GM23338 (cell line): ENCODE measurements around the gene CSTPP1. TPM values are rescaled to one million over a fixed set of nuclear protein-coding genes. Genes with fewer than 3 reads are reported as not detected.

Source experiments
- ATAC-seq: fragments of 200-7000 bp; cut with Tn5 transposase; 3 replicates; pipeline ENCODE4 v1.9.1; 2020
- DNase-seq: peaks from one replicate; pipeline ENCODE4 v3.0.0-alpha.2; 2015; ENCODE audit warnings: low spot score
- H2AFZ ChIP-seq: fragments of 200-600 bp; sonication (generic); 2 replicates; pipeline ENCODE4 v1.8.0; 2016; ENCODE audit warnings: antibody characterized with exemption, mild to moderate bottlenecking, moderate library complexity
- H3F3A ChIP-seq: fragments of 200-600 bp; sonication (generic); replicated peaks from 2 replicates; pipeline ENCODE4 v1.8.0; 2017; ENCODE audit warnings: antibody characterized with exemption, mixed run types, low read depth
- H3K27ac ChIP-seq: fragments of 200-600 bp; sonication (generic); 2 replicates; pipeline ENCODE4 v1.6.1; 2016; ENCODE audit warnings: low read depth
- H3K27me3 ChIP-seq: fragments of 200-600 bp; sonication (generic); 2 replicates; pipeline ENCODE4 v1.8.0; 2016; ENCODE audit warnings: mild to moderate bottlenecking, mixed run types, moderate library complexity; ENCODE audit not compliant: insufficient read depth
- H3K36me3 ChIP-seq: fragments of 200-600 bp; sonication (generic); 2 replicates; pipeline ENCODE4 v1.8.0; 2016; ENCODE audit warnings: mild to moderate bottlenecking; ENCODE audit not compliant: insufficient read depth
- H3K4me1 ChIP-seq: fragments of 200-600 bp; sonication (generic); 2 replicates; pipeline ENCODE4 v1.8.0; 2016; ENCODE audit warnings: mild to moderate bottlenecking, moderate library complexity; ENCODE audit not compliant: insufficient read depth
- H3K4me2 ChIP-seq: fragments of 200-600 bp; sonication (generic); 2 replicates; pipeline ENCODE4 v1.7.1; 2017; ENCODE audit warnings: mixed run types
- H3K4me3 ChIP-seq: fragments of 200-600 bp; sonication (generic); 2 replicates; pipeline ENCODE4 v1.6.1; 2016; ENCODE audit warnings: mixed run types
- H3K79me2 ChIP-seq: fragments of 200-600 bp; sonication (generic); replicated peaks from 2 replicates; pipeline ENCODE4 v1.8.0; 2017; ENCODE audit warnings: mild to moderate bottlenecking; ENCODE audit not compliant: insufficient read depth
- H3K9me2 ChIP-seq: fragments of 200-600 bp; sonication (generic); 2 replicates; pipeline ENCODE4 v1.8.0; 2017; ENCODE audit not compliant: insufficient read depth
- H4K20me1 ChIP-seq: fragments of 200-600 bp; sonication (generic); replicated peaks from 2 replicates; pipeline ENCODE4 v1.8.0; 2017; ENCODE audit warnings: mild to moderate bottlenecking; ENCODE audit not compliant: insufficient read depth
- H3K27ac Mint-ChIP-seq: 2 replicates; pipeline ENCODE4 v1.8.0; 2020; ENCODE audit warnings: inconsistent platforms, mild to moderate bottlenecking, moderate library complexity, mixed read lengths
- H3K27me3 Mint-ChIP-seq: 3 replicates; pipeline ENCODE4 v1.8.0; 2022; ENCODE audit warnings: low read depth, mild to moderate bottlenecking, moderate library complexity, mixed read lengths, inconsistent platforms; ENCODE audit not compliant: insufficient read depth, poor library complexity
- H3K36me3 Mint-ChIP-seq: 3 replicates; pipeline ENCODE4 v1.8.0; 2021; ENCODE audit warnings: low read depth, mild to moderate bottlenecking, inconsistent platforms, moderate library complexity, mixed read lengths
- H3K4me1 Mint-ChIP-seq: 3 replicates; pipeline ENCODE4 v1.8.0; 2020; ENCODE audit warnings: mild to moderate bottlenecking, inconsistent platforms, mixed read lengths
- H3K4me3 Mint-ChIP-seq: 3 replicates; pipeline ENCODE4 v1.8.0; 2021; ENCODE audit warnings: moderate library complexity, mild to moderate bottlenecking, inconsistent platforms, mixed read lengths
- H3K9me3 Mint-ChIP-seq: 3 replicates; pipeline ENCODE4 v1.8.0; 2020; ENCODE audit warnings: moderate library complexity, mild to moderate bottlenecking, inconsistent platforms, mixed read lengths
- CREB1 ChIP-seq: fragments of 250-450 bp; sonication (Bioruptor Pico); IDR thresholded peaks from 2 replicates; pipeline ENCODE4 v1.5.0; 2020; ENCODE audit warnings: low read depth, mild to moderate bottlenecking, moderate library complexity
- CTCF ChIP-seq, 2 experiments: fragments of 200-600 bp in 1 of 2; sonication (generic) in 1 of 2; conservative IDR thresholded peaks; 2 replicates each; pipeline versions ENCODE4 v1.5.1 to v1.6.1; 2016 to 2017; ENCODE audit warnings: antibody characterized with exemption in 2 of 2, low read depth in 2 of 2, mild to moderate bottlenecking in 2 of 2, moderate library complexity in 1 of 2
- EZH2 ChIP-seq: fragments of 200-600 bp; sonication (generic); IDR thresholded peaks from one replicate; pipeline ENCODE4 v1.8.0; 2017; ENCODE audit warnings: antibody characterized with exemption, mild to moderate bottlenecking, low read depth; ENCODE audit not compliant: unreplicated experiment
- EZH2phosphoT487 ChIP-seq: fragments of 200-600 bp; sonication (generic); IDR thresholded peaks from one replicate; pipeline ENCODE4 v1.8.1; 2018; ENCODE audit warnings: antibody characterized with exemption; ENCODE audit not compliant: unreplicated experiment
- JUNB ChIP-seq: IDR thresholded peaks from one replicate; pipeline ENCODE4 v1.6.1; 2016; ENCODE audit warnings: antibody characterized with exemption; ENCODE audit not compliant: unreplicated experiment
- POLR2AphosphoS5 ChIP-seq: IDR thresholded peaks from 2 replicates; pipeline ENCODE4 v1.6.1; 2016; ENCODE audit warnings: antibody characterized with exemption, low read depth
- REST ChIP-seq: IDR thresholded peaks from one replicate; pipeline ENCODE4 v1.6.1; 2018; ENCODE audit warnings: antibody characterized with exemption; ENCODE audit not compliant: unreplicated experiment
- STAT1 ChIP-seq: IDR thresholded peaks from one replicate; pipeline ENCODE4 v1.6.1; 2016; ENCODE audit warnings: antibody characterized with exemption; ENCODE audit not compliant: unreplicated experiment
- ZNF114 ChIP-seq: fragments of 250-450 bp; sonication (Bioruptor Pico); IDR thresholded peaks from 2 replicates; pipeline ENCODE4 v1.5.0; 2020; ENCODE audit warnings: mild to moderate bottlenecking, moderate library complexity
- ZNF331 ChIP-seq: fragments of 250-450 bp; sonication (Bioruptor Pico); IDR thresholded peaks from 2 replicates; pipeline ENCODE4 v1.5.0; 2020; ENCODE audit warnings: low read depth, mild to moderate bottlenecking, moderate library complexity
- ZNF462 ChIP-seq: fragments of 250-450 bp; sonication (Bioruptor Pico); IDR thresholded peaks from 2 replicates; pipeline ENCODE4 v1.5.0; 2020; ENCODE audit warnings: mild to moderate bottlenecking, moderate library complexity
- polyA plus RNA-seq: library from polyadenylated mRNA; unstranded; fragments of >200 nt; fragmentation: Nextera tagmentation; extraction: Ambion mirVana; gene quantifications from 2 replicates; pipeline ENCODE4 v1.2.1, GENCODE V29; 2016
- total RNA-seq: library from RNA; depleted of rRNA; stranded (reverse); fragments of >200 nt; shearing (Covaris generic); gene quantifications from 2 replicates; pipeline ENCODE4 v1.2.3, GENCODE V29; 2014

Gene CSTPP1
- total and polyA plus RNA-seq, 2 experiments from 2014 or later, result 23.5 to 42.6 TPM

- TF ChIP-seq CTCF (conservative IDR thresholded peaks at IDR 0.05; ENCODE audit: low read depth in 2 of 2) (no peak), REST (no peak), CREB1 (CRISPR knock-in tag) (no peak), EZH2phosphoT487 (no peak), ZNF114 (no peak), STAT1 (no peak)
These were observed 194.6 kb downstream of the CSTPP1 start (continued) for GRCh38 chr11:47131136-47131535.

GRCh38 chr11:47132490-47132889 is 195.9 kb downstream of the CSTPP1 start:
- no peak overlapping the region for H3K4me3 Mint-ChIP-seq
- Histone ChIP-seq H3K79me2 (no peaks in the 10 kb centered on the region), H3K4me1 (peaks cover 16% of the 10 kb centered on the region), H3F3A (no peaks in the 10 kb centered on the region), H3K9me2 (no peaks in the 10 kb centered on the region), H2AFZ (no peak overlapping the region), H3K36me3 (no peaks in the 10 kb centered on the region), H3K4me2 (no peak overlapping the region), H3K27ac (no peak overlapping the region), H3K4me3 (no peak overlapping the region), H3K27me3 (no peaks in the 10 kb centered on the region), H4K20me1 (no peaks in the 10 kb centered on the region)
- DNase-seq (no peak), ATAC-seq (no peak)
- H3K27me3 Mint-ChIP-seq, result peaks cover 3% of the 10 kb centered on the region
- H3K4me1 Mint-ChIP-seq, result peaks cover 13% of the 10 kb centered on the region
- H3K9me3 Mint-ChIP-seq, result no peaks in the 10 kb centered on the region
- H3K36me3 Mint-ChIP-seq, result no peaks in the 10 kb centered on the region
- no peak for TF ChIP-seq JUNB
- no peak for TF ChIP-seq ZNF114
- TF ChIP-seq ZNF462 (CRISPR knock-in tag), result no peak
- no peak for TF ChIP-seq EZH2
- no peak for TF ChIP-seq POLR2AphosphoS5
- TF ChIP-seq ZNF331 (CRISPR knock-in tag), result no peak
- no peak overlapping the region for H3K27ac Mint-ChIP-seq
